AG09309 (cell line): Measurements from ENCODE around the gene DAG1.
"Not testable (repeated sequence)": the region's sequence is repeated elsewhere in the genome, so short reads cannot be mapped to it uniquely, and the experiment has no call there.

Experiments used
- DNase-seq: peaks from one replicate; pipeline ENCODE4 v3.0.0-alpha.2; 2010; ENCODE audit warnings: low read depth
- H3K4me3 ChIP-seq: 2 replicates; pipeline ENCODE4 v1.5.1; 2011; ENCODE audit warnings: mild to moderate bottlenecking, low read depth, low read length, moderate library complexity; ENCODE audit not compliant: control insufficient read depth
- TF ChIP-seq, protein P1 (sequence below): IDR thresholded peaks from 2 replicates; pipeline ENCODE4 v1.5.1; 2011; ENCODE audit warnings: mild to moderate bottlenecking, low read depth, low read length, inconsistent platforms; ENCODE audit not compliant: insufficient read depth, control insufficient read depth; ENCODE audit errors: missing control alignments

The DAG1 gene

DNA sequence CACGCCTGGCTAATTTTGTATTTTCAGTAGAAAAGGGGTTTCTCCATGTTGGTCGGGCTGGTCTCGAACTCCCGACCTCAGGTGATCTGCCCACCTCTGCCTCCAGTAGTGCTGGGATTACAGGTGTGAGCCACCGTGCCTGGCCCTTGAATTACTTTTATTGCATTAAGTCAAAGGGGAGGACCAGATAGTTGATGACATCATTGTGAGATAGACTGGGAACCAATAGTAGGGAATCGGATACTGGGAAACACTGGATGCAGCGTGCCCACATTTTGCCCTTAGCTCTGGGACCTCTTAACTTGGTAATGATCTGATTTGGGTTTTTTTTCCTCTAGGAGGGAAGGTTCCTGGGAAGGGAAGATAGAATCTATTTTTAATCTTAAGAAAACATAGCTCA is 19.2 kb downstream of the DAG1 start:
- no peak overlapping the region for H3K4me3 ChIP-seq
- DNase-seq, result no peak
- TF ChIP-seq, protein P1, sequence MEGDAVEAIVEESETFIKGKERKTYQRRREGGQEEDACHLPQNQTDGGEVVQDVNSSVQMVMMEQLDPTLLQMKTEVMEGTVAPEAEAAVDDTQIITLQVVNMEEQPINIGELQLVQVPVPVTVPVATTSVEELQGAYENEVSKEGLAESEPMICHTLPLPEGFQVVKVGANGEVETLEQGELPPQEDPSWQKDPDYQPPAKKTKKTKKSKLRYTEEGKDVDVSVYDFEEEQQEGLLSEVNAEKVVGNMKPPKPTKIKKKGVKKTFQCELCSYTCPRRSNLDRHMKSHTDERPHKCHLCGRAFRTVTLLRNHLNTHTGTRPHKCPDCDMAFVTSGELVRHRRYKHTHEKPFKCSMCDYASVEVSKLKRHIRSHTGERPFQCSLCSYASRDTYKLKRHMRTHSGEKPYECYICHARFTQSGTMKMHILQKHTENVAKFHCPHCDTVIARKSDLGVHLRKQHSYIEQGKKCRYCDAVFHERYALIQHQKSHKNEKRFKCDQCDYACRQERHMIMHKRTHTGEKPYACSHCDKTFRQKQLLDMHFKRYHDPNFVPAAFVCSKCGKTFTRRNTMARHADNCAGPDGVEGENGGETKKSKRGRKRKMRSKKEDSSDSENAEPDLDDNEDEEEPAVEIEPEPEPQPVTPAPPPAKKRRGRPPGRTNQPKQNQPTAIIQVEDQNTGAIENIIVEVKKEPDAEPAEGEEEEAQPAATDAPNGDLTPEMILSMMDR, result no peak

DNA sequence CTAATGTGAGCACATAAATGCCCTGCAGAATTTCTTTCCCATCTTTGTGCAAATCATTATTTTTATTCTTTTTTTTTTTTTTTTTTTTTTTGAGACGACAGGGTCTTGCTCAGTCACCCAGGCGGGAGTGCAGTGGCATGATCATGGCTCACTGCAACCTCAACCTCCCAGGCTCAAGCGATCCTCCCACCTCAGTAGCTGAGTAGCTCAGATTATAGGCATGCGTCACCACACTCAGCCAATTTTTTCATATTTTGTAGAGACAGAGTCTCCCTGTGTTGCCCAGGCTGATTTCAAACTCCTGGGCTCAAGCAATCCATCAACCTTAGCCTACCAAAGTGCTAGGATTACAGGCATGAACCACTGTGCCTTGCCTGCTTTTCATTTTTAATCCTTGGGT is 22.9 kb downstream of the DAG1 start:
- TF ChIP-seq, protein P1, result no peak
- no peak for DNase-seq
- no peak overlapping the region for H3K4me3 ChIP-seq

DNA sequence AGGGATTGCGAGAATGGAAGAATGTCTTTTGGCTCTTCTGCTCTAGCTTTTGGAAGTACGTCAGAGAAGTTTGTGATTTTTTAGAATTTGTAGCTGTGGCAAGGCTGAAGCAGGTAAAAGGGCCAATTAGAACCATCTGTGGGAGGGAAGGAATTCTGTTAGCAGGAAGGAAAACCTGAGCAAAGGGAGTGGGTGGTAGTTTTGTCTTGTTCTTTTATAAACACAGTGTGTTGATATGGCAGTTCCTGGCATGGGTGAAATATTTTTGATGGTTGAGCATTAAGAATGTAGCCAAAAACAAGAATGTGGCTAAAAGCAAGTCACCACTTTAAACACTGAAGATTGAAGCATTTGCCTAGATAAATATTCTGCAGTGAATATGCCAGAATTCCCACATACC is 23.8 kb downstream of the DAG1 start:
- no peak overlapping the region for H3K4me3 ChIP-seq
- DNase-seq, result no peak
- TF ChIP-seq, protein P1, result no peak

GRCh38 chr3:49495023-49495422 is 25.0 kb downstream of the DAG1 start:
- TF ChIP-seq, protein P1, result no peak
- H3K4me3 ChIP-seq, result no peak overlapping the region
- no peak for DNase-seq

DNA sequence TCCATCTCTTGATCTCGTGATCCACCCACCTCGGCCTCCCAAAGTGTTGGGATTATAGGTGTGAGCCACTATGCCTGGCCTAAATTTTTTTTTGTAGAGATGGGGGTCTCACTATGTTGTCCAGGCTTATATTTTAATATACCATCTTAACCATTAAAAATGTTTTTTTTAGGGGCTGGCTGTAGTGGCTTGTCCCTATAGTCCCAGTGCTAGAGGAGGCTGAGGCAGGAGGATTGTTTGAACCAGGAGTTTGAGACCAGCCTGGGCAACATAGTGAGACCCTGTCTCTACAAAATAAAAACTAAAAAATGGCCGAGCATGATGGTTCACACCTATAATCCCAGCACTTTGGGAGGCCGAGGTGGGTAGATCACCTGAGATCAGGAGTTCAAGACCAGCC is 26.8 kb downstream of the DAG1 start:
- H3K4me3 ChIP-seq, DNase-seq: not testable (repeated sequence)

DNA sequence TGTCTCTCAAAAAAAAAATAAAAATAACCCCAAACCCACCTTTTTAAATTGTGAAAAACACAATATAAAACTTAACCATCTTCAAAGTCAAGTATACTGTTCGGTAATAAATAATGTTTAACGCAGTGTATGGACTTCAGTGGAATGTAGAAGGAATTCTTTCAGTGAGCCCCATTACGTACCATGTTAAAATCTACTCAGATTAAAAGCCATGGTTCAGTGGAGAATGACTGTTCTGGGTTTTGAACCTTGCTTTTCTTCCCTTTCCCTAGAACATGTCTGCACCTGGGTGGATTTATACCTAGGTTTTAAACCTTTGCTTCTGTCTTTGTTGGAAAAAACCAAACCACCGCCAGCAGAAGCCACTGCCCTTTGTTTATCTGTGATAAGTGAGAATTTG is 27.5 kb downstream of the DAG1 start:
- DNase-seq, result no peak
- TF ChIP-seq, protein P1, result no peak
- H3K4me3 ChIP-seq, result no peak overlapping the region

DNA sequence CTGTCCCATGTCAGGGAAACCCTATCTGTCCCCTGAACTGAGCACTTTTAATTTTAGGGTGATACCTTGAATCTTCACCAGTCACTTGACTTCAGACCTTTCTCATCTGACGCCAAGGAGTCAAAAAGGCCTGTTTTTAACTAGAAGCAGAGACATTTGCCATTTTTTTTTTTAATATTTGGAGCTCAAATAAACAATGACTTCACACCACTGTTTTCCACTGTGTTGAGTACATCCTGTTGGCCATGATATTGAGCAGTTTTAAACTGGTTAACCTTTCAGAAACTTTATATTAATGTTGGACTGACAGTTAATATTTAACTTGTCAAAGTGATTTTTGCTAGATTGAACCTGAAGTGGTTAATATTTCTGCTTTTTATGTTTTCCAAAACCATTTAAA is 28.2 kb downstream of the DAG1 start:
- TF ChIP-seq, protein P1, result no peak
- no peak overlapping the region for H3K4me3 ChIP-seq
- no peak for DNase-seq

GRCh38 chr3:49498648-49499047 is 28.6 kb downstream of the DAG1 start:
- TF ChIP-seq, protein P1, result no peak
- no peak overlapping the region for H3K4me3 ChIP-seq
- DNase-seq, result no peak
